ENCODE data around the gene LRRC47.

- no peak for TF ChIP-seq CTCF (IDR thresholded peaks at IDR 0.05; ENCODE audit: low read length)
- TF ChIP-seq EZH2 (optimal IDR thresholded peaks at IDR 0.05; ENCODE audit: low read depth, low read length) = no peak
Measured at GRCh38 chr1:3783651-3784474, 12.4 kb downstream of the LRRC47 start.
